GM10266 (cell line): ENCODE results near the gene COL5A1.
"Not testable (repeated sequence)": the region's sequence is repeated elsewhere in the genome, so short reads cannot be mapped to it uniquely, and the experiment has no call there.

Experiments used
- DNase-seq: peaks from one replicate; pipeline ENCODE4 v3.0.0; 2012; ENCODE audit errors: extremely low spot score
- TF ChIP-seq, protein P1 (sequence below): IDR thresholded peaks from 2 replicates; pipeline ENCODE4 v1.5.1; 2012; ENCODE audit warnings: mild to moderate bottlenecking, low read depth; ENCODE audit not compliant: control insufficient read depth, insufficient read depth; ENCODE audit errors: missing control alignments

Gene COL5A1

DNA sequence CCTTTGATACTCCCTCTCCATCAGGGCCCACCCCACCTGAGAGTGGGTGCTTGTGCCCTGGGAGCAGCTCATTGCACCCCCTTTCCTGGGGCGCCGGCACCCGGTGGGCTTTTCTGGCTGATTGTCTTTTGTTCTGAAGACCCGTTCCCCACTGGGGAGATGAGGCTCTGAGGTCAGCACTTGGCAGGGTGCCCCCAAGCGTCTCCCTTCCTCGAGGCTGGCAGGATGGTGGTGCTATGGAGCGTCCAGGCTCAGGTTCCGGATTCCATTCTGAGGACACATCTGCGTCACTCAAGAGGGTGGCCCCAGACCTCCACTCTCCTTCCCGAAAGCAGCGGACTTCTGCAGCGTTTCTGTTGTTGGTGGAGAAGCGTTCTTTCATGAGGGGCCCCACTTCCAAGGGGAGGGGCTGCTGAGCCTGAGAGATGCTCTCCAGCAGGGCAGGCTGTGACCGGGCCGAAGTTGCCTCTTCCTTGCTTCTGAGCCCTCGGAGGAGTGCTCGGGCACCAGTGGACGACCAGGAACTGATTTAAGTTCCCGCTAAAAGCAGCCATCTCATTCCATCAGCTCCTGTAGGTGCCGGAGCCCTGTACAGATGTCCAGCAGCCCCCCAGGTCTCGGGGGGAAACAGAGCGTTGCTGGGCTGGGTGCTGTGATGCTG, 42.2 kb downstream of the COL5A1 start:
- no peak for DNase-seq
- TF ChIP-seq, protein P1, sequence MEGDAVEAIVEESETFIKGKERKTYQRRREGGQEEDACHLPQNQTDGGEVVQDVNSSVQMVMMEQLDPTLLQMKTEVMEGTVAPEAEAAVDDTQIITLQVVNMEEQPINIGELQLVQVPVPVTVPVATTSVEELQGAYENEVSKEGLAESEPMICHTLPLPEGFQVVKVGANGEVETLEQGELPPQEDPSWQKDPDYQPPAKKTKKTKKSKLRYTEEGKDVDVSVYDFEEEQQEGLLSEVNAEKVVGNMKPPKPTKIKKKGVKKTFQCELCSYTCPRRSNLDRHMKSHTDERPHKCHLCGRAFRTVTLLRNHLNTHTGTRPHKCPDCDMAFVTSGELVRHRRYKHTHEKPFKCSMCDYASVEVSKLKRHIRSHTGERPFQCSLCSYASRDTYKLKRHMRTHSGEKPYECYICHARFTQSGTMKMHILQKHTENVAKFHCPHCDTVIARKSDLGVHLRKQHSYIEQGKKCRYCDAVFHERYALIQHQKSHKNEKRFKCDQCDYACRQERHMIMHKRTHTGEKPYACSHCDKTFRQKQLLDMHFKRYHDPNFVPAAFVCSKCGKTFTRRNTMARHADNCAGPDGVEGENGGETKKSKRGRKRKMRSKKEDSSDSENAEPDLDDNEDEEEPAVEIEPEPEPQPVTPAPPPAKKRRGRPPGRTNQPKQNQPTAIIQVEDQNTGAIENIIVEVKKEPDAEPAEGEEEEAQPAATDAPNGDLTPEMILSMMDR = no peak

DNA sequence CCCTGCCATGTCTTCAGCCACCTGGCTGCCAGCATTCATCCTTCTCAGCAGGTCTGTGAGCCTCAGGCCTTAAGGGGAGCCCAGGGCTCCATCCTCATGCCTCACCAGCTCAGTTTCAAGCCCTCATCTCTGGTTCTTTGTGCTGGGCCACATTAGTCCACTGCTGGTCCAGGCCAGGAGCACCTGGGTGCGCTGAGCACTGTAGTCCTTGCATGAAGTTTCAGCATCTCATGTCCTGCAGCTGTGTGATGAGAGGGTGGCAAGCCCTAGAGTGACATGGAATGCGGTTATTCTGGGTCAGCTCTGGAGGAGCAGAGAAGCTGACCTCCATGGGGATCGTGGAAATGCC, 42.7 kb downstream of the COL5A1 start:
- TF ChIP-seq, protein P1 = no peak
- no peak for DNase-seq

DNA sequence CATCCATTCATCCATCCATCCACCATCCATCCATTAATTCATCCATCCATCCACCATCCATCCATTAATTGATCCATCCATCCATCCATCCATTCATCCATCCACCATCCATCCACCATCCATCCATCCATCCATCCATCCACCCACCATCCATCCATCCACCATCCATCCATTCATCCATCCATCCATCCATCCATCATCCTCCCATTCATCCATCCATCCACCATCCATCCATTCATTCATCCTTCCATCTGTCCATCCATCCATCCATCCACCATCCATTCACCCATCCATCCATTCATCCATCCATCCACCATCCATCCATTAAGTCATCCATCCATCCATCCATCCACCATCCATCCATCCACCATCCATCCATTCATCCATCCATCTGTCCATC, 43.3 kb downstream of the COL5A1 start:
- DNase-seq = not testable (repeated sequence)

DNA sequence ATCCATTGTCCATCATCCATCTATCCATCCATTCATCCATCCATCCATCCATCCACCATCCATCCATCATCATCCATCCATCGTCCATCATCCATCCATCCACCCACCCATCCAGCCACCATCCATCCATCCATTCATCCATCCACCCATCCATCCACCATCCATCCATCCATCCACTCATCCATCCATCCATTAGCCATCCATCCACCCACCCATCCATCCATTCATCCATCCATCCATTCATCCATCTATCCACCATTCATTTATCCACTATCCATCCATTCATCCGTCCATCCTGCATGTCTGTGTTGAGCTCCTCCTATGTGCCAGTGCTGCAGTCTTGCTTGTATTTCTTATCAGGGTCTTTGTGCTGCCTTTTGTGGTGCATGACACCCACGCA, 44.2 kb downstream of the COL5A1 start:
- DNase-seq = no peak
- TF ChIP-seq, protein P1 = no peak

DNA sequence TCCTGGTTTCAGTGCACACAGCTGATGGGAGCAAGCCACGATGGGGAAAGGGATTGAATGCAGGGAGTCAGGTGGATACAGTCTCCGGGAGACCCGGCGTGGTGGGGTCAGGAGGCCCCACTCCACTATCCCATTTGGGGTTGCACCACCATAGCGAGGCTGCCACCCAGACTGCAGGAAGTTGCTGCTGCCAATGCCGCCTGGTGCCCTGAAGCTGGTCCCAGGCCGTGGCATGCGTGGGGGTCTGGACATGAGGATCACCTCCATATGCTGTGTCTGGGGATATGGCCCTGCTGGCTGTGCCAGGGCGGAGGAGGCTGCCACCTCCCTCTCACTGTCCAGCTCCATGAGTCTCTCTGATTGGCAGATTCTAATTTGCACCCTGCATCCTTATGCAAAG, 45.3 kb downstream of the COL5A1 start:
- no peak for DNase-seq

DNA sequence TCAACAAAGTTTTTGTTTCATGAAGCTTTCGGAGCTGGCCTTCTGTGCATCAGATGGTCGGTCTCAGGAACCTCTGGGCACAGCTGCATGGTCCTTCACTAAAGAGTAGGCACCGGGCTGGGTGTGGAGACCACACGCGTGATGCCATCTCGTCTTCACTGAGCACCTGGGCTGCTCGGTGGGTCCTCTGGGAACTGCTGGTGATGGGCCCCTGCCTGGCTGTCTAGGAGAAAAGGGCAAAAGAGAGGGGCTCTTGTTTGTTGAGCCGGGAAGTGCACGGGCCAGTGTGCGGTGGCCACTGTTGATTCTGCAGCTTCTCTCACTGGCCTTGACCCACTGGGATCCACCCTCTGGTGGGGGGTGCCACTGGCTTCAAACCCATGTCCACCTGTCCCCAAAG, 46.0 kb downstream of the COL5A1 start:
- no peak for DNase-seq
- TF ChIP-seq, protein P1 = no peak

More for the DNA sequence above, 45.3 kb downstream of the COL5A1 start:
- TF ChIP-seq, protein P1 = no peak

DNA sequence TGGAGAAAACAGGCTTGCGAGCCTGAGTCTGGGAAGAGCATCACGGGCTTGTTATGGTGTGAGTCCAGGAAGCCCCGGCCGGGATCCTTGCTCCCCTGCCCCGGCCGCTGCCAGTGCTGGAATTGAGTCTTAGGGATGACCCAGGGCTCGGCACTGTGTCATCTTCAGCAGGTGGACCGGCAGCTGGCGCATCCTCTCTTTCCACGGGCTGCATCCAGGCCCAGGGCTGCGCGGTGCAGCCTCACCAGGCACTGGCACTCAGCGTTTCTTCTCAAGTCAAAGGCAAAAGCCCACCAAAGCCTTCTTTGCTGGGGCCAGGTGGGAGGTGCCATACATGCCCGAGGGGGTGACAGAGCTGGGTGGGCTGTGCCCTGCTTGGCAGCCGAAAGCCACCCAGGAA, 46.6 kb downstream of the COL5A1 start:
- DNase-seq = no peak
- TF ChIP-seq, protein P1 = no peak
